ENCODE data around the gene SEMA5B. TPM values are rescaled to one million over a fixed set of nuclear protein-coding genes. Genes with fewer than 3 reads are reported as not detected.
A peak's percentile ranks its signal among the peaks of the same experiment; 100 is the strongest.

Gene SEMA5B
- polyA plus RNA-seq, 1 donor (not counting 4 experiments of a cell fraction or from before 2014, with no cell fraction given) = 0.04 TPM

GRCh38 chr3:122923611-122924010 lies 104.0 kb downstream of the SEMA5B start:
- Histone ChIP-seq H3K4me2 (ENCODE audit: control insufficient read depth, extremely low read depth, insufficient read depth, low read depth, low read length) (no peak overlapping the region), H3K9ac (ENCODE audit: control insufficient read depth, extremely low read depth, insufficient read depth, low read length) (no peak overlapping the region), H4K20me1 (ENCODE audit: control insufficient read depth, extremely low read depth, insufficient read depth, low read length) (no peaks in the 10 kb centered on the region), H3K27me3 (ENCODE audit: control insufficient read depth, extremely low read depth, insufficient read depth, low read length) (peaks cover 36% of the 10 kb centered on the region), H2AFZ (ENCODE audit: control insufficient read depth, low read length) (no peak overlapping the region), H3K4me1 (ENCODE audit: control insufficient read depth, extremely low read depth, insufficient read depth, low read length) (peaks cover 3% of the 10 kb centered on the region), H3K9me1 (ENCODE audit: control insufficient read depth, extremely low read depth, insufficient read depth, low read length) (no peaks in the 10 kb centered on the region), H3K27ac (ENCODE audit: control insufficient read depth, insufficient read depth, low read length) (no peak overlapping the region), H3K36me3 (ENCODE audit: control insufficient read depth in 2 of 2, extremely low read depth in 1 of 2, insufficient read depth in 2 of 2, low read length in 2 of 2) (no peaks in the 10 kb centered on the region), H3K9me3 (ENCODE audit: control insufficient read depth, low read depth, low read length) (no peaks in the 10 kb centered on the region), H3K79me2 (ENCODE audit: control insufficient read depth, insufficient read depth, low read length) (no peaks in the 10 kb centered on the region), H3K4me3 (ENCODE audit: control insufficient read depth in 2 of 3, extremely low read depth in 1 of 3, insufficient read depth in 2 of 3, low read depth in 1 of 3, low read length in 3 of 3) (no peak overlapping the region)
- FAIRE-seq (no peak), DNase-seq (ENCODE audit: low read depth, low spot score) (no peak)
- TF ChIP-seq CTCF (optimal IDR thresholded peaks at IDR 0.05 in 1 of 3, IDR thresholded peaks at IDR 0.05 in 1 of 3, conservative IDR thresholded peaks at IDR 0.05 in 1 of 3; ENCODE audit: extremely low read depth in 1 of 3, insufficient read depth in 2 of 3, low read length in 3 of 3) (no peak), EZH2 (IDR thresholded peaks at IDR 0.05; ENCODE audit: low read length) (no peak)
- dilution Hi-C loops (cut with MboI; ENCODE audit: extremely low pct_ligation_motif_present, low sequenced_read_pairs) = no loop called here

- H3K9me1 ChIP-seq (ENCODE audit: control insufficient read depth, extremely low read depth, insufficient read depth, low read length) = no peaks in the 10 kb centered on the region
- H3K27ac ChIP-seq (ENCODE audit: control insufficient read depth, insufficient read depth, low read length) = no peak overlapping the region
- TF ChIP-seq EZH2 (IDR thresholded peaks at IDR 0.05; ENCODE audit: low read length) = peak; percentile 90
- TF ChIP-seq CTCF (optimal IDR thresholded peaks at IDR 0.05 in 1 of 3, IDR thresholded peaks at IDR 0.05 in 1 of 3, conservative IDR thresholded peaks at IDR 0.05 in 1 of 3; ENCODE audit: extremely low read depth in 1 of 3, insufficient read depth in 2 of 3, low read length in 3 of 3) = peak; percentile 9 to 55 (median 42)
- no peaks in the 10 kb centered on the region for H3K36me3 ChIP-seq (ENCODE audit: control insufficient read depth in 2 of 2, extremely low read depth in 1 of 2, insufficient read depth in 2 of 2, low read length in 2 of 2)
- FAIRE-seq = no peak
- no peak overlapping the region for H3K9ac ChIP-seq (ENCODE audit: control insufficient read depth, extremely low read depth, insufficient read depth, low read length)
- peak overlapping the region in 1 of 3 experiments; percentile 56 for H3K4me3 ChIP-seq (ENCODE audit: control insufficient read depth in 2 of 3, extremely low read depth in 1 of 3, insufficient read depth in 2 of 3, low read depth in 1 of 3, low read length in 3 of 3)
- DNase-seq (ENCODE audit: low read depth, low spot score) = no peak
- peaks cover 3% of the 10 kb centered on the region for H3K4me1 ChIP-seq (ENCODE audit: control insufficient read depth, extremely low read depth, insufficient read depth, low read length)
- peak overlapping the region; percentile 67 for H3K4me2 ChIP-seq (ENCODE audit: control insufficient read depth, extremely low read depth, insufficient read depth, low read depth, low read length)
- H3K27me3 ChIP-seq (ENCODE audit: control insufficient read depth, extremely low read depth, insufficient read depth, low read length) = peaks cover 36% of the 10 kb centered on the region
- peak overlapping the region; percentile 10 for H2AFZ ChIP-seq (ENCODE audit: control insufficient read depth, low read length)
- H3K9me3 ChIP-seq (ENCODE audit: control insufficient read depth, low read depth, low read length) = no peaks in the 10 kb centered on the region
- dilution Hi-C loops (cut with MboI; ENCODE audit: extremely low pct_ligation_motif_present, low sequenced_read_pairs) = no loop called here
- no peaks in the 10 kb centered on the region for H3K79me2 ChIP-seq (ENCODE audit: control insufficient read depth, insufficient read depth, low read length)
- H4K20me1 ChIP-seq (ENCODE audit: control insufficient read depth, extremely low read depth, insufficient read depth, low read length) = no peaks in the 10 kb centered on the region
Observed at GRCh38 chr3:122921791-122922651, 105.5 kb downstream of the SEMA5B start.
